AG04450 (cell line): Measurements from ENCODE around the gene MOV10L1. TPM values are rescaled to one million over a fixed set of nuclear protein-coding genes. Genes with fewer than 3 reads are reported as not detected.
"Not testable (repeated sequence)": the region's sequence is repeated elsewhere in the genome, so short reads cannot be mapped to it uniquely, and the experiment has no call there.

ENCODE experiments used
- CTCF ChIA-PET: fragments of 300-600, 350-600 bp; formaldehyde crosslinking; extraction: SDS; loops from one replicate; lab custom pipeline; 2022; ENCODE audit warnings: antibody characterized with exemption, inconsistent platforms; lab: Charles Lee
- POLR2A ChIA-PET: fragments of 350-600 bp; formaldehyde crosslinking; extraction: SDS; loops from one replicate; lab custom pipeline; 2021; ENCODE audit warnings: antibody characterized with exemption, inconsistent platforms; lab: Yijun Ruan, JAX
- DNase-seq: peaks from one replicate; pipeline ENCODE4 v3.0.0-alpha.2; 2011; ENCODE audit warnings: low read depth, low spot score
- H3K27ac ChIP-seq: one replicate; pipeline ENCODE4 v1.5.1; 2012; ENCODE audit warnings: low read depth, low read length, control low read depth
- H3K27me3 ChIP-seq: one replicate; pipeline ENCODE4 v1.6.0; 2012; ENCODE audit warnings: low read length; ENCODE audit not compliant: control insufficient read depth, insufficient read depth
- H3K4me3 ChIP-seq: 2 replicates; pipeline ENCODE4 v1.5.1; 2011; ENCODE audit warnings: mild to moderate bottlenecking, low read depth, low read length, control low read depth
- H3K9me3 ChIP-seq: 2 replicates; pipeline ENCODE4 v1.5.1; 2012; ENCODE audit warnings: low read length; ENCODE audit not compliant: control insufficient read depth, insufficient read depth
- polyA plus RNA-seq: library from polyadenylated mRNA; depleted of rRNA; stranded (reverse); fragments of >200 nt; gene quantifications from 2 replicates; pipeline ENCODE4 v1.2.3, GENCODE V29; 2011
- TF ChIP-seq, protein P1 (sequence below): IDR thresholded peaks from 2 replicates; pipeline ENCODE4 v1.5.1; 2011; ENCODE audit warnings: low read depth, low read length, control low read depth, inconsistent platforms

MOV10L1 gene
- polyA plus RNA-seq, 1 experiment: 4.2 TPM

DNA sequence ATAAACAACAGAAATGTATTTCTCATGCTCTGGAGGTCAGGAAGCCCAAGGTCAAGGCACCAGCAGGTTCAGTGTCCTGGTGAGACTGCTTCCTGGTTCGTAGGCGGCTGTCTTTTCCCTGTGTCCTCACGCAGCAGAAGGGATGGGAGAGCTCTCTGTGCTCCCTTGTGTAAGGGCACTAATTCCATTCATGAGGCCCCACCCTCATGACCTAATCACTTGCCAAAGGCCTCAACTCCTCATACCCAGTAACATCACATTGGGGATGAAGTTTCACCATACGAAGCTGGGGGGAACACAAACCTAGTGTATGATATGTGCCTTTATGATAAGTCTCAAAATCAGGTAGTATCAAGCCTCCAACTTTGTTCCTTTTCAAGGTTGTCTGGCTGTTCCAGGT, 42.1 kb downstream of the MOV10L1 start:
- no peaks in the 10 kb centered on the region for H3K27me3 ChIP-seq
- DNase-seq: no peak
- no peak overlapping the region for H3K4me3 ChIP-seq
- no peak overlapping the region for H3K27ac ChIP-seq
- no peaks in the 10 kb centered on the region for H3K9me3 ChIP-seq
- ChIA-PET POLR2A (no interaction called here), CTCF (no interaction called here)
- TF ChIP-seq, protein P1, sequence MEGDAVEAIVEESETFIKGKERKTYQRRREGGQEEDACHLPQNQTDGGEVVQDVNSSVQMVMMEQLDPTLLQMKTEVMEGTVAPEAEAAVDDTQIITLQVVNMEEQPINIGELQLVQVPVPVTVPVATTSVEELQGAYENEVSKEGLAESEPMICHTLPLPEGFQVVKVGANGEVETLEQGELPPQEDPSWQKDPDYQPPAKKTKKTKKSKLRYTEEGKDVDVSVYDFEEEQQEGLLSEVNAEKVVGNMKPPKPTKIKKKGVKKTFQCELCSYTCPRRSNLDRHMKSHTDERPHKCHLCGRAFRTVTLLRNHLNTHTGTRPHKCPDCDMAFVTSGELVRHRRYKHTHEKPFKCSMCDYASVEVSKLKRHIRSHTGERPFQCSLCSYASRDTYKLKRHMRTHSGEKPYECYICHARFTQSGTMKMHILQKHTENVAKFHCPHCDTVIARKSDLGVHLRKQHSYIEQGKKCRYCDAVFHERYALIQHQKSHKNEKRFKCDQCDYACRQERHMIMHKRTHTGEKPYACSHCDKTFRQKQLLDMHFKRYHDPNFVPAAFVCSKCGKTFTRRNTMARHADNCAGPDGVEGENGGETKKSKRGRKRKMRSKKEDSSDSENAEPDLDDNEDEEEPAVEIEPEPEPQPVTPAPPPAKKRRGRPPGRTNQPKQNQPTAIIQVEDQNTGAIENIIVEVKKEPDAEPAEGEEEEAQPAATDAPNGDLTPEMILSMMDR: no peak

DNA sequence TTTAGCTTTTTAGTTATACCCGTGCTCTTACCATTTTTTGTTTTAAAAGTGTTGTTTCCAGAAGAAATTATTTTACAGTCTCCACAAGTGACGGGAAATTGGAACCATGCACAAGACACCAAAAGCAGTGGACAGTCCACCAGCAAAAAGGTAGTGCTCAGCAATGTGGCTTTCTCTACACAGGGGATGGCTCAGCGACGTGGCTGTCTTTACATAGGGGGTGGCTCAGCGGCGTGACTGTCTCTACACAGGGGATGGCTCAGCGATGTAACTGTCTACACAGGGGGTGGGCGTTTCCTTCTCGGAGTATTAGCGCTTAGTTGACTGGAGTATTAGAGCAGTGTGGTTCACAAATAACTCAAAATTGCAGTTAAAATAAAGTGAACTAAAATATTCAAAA, 44.7 kb downstream of the MOV10L1 start:
- POLR2A ChIA-PET: no interaction called here
- no peaks in the 10 kb centered on the region for H3K9me3 ChIP-seq
- no peak for DNase-seq
- no peaks in the 10 kb centered on the region for H3K27me3 ChIP-seq
- H3K27ac ChIP-seq: no peak overlapping the region
- CTCF ChIA-PET: no interaction called here
- H3K4me3 ChIP-seq: no peak overlapping the region
- TF ChIP-seq, protein P1: no peak

DNA sequence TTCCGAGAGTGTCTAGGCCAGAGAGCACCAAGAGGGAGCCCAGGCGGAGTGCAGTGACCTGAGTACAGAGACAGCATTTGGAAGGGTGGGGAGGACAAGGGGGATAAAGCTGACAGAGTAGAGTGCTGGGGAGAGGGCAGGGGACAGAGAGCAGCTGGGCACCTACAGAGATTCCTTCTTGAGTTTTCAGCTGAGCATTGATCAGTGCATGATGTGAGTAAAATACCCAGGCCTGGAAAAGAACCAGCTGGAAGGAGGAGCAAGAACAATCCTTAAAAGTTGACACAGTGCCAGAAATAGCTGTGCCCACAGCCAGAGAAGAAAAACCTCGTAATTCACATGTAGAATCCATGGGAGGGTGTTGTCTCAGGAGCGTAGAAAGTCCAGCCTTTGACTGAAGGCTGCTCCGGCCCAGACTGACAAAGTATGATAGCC, 46.8 kb downstream of the MOV10L1 start:
- Histone ChIP-seq H3K27me3 (no peaks in the 10 kb centered on the region), H3K27ac (no peak overlapping the region), H3K4me3 (no peak overlapping the region), H3K9me3 (no peaks in the 10 kb centered on the region)
- TF ChIP-seq, protein P1: no peak
- no peak for DNase-seq
- CTCF ChIA-PET: no interaction called here
- POLR2A ChIA-PET: interaction anchor here (0.6 kb wide), 1 partner anchor 23 kb away, joined by 8 read pairs; no protein-coding TSS in a partner anchor

DNA sequence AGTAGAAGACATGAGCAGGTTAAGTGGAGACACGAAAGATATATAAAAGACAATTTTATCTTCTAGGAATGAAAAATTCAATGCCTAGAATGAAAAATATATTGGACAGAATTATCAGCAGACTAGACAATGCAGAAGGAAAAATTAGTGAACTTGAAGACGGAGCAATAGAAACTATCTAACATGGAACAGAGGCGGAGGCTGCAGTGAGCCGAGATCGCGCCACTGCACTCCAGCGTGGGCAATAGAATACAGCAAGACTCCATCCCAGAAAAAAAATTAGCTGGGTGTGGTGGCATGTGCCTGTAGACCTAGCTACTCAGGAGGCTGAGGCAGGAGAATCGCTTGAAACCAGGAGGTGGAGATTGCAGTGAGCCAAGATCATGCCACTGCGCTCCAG, 47.5 kb downstream of the MOV10L1 start:
- CTCF ChIA-PET, H3K4me3 ChIP-seq, H3K9me3 ChIP-seq, H3K27ac ChIP-seq, DNase-seq, H3K27me3 ChIP-seq, POLR2A ChIA-PET: not testable (repeated sequence)

DNA sequence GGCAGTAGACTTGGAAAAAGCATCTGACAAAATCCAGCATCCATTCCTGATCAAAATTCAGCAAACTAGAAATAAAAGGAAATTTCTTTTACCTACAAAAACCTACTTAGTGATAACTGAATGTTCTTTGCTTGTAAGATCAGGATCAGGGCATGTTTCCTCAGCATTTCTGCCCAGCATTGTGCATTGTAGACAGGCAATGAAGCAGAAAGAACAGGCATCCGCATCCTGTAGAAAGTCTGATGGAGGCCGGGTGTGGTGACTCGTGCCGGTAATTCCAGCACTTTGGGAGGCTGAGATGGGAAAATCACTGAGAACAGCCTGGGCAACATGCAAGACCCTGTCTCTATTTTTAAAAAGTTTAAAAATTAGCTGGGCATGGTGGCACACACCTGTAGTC, 48.2 kb downstream of the MOV10L1 start:
- POLR2A ChIA-PET: no interaction called here
- Histone ChIP-seq H3K27ac (no peak overlapping the region), H3K4me3 (no peak overlapping the region), H3K9me3 (no peaks in the 10 kb centered on the region), H3K27me3 (no peaks in the 10 kb centered on the region)
- DNase-seq: no peak
- TF ChIP-seq, protein P1: no peak
- CTCF ChIA-PET: no interaction called here

DNA sequence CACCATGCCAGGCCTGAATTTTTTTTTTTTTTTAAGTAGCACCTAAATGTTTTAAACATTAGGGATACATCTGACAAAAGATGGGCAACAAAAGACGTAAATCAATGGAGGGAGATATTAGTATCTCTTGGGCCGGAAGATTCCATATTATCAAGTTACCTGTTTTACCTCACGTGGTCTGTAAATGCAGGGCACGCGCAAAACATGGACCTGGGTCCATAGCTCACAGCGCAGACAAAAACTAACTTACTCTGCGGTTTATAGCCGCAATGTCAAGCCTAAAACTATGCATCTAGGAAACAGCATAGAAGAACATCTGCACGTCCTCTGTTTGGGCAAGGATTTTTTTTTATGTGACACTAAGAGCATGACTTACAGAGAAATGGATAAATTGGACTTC, 49.2 kb downstream of the MOV10L1 start:
- Histone ChIP-seq H3K27ac (no peak overlapping the region), H3K4me3 (no peak overlapping the region), H3K9me3 (no peaks in the 10 kb centered on the region), H3K27me3 (no peaks in the 10 kb centered on the region)
- no peak for DNase-seq
- TF ChIP-seq, protein P1: no peak
- ChIA-PET CTCF (no interaction called here), POLR2A (interaction anchor here (0.9 kb wide), 1 partner anchor 53 kb away, joined by 5 read pairs; no protein-coding TSS in a partner anchor)
